K562 (cell line): ENCODE data around the gene LAMTOR1.

Experiments used
- DMBX1 ChIP-seq: fragments of 250-450 bp; sonication (Bioruptor Pico); IDR thresholded peaks from 2 replicates; pipeline ENCODE4 v1.8.0; 2022; ENCODE audit warnings: inconsistent platforms, mild to moderate bottlenecking, moderate library complexity, borderline replicate concordance
- EP300 ChIP-seq: IDR thresholded peaks from 2 replicates; pipeline ENCODE4 v1.6.1; 2012; ENCODE audit warnings: low read length, improper control_type of control experiment
- FOXA1 ChIP-seq: fragments of 450-650 bp; IDR thresholded peaks from 2 replicates; pipeline ENCODE4 v1.6.1; 2016; ENCODE audit warnings: mild to moderate bottlenecking, borderline replicate concordance
- MAZ ChIP-seq, 2 experiments: fragments of 450-650 bp in 1 of 2; sonication (generic) in 1 of 2; formaldehyde crosslinking; IDR thresholded peaks in 1 of 2; conservative IDR thresholded peaks in 1 of 2; 2 replicates each; pipeline versions ENCODE4 v1.4.0 to v1.5.0; 2020; ENCODE audit warnings: mild to moderate bottlenecking in 1 of 2, missing genetic modification reagents in 1 of 2
- POLR2A ChIP-seq: fragments of 450-650 bp; conservative IDR thresholded peaks from 2 replicates; pipeline ENCODE4 v1.6.1; 2016
- RB1 ChIP-seq: fragments of 450-650 bp; IDR thresholded peaks from 2 replicates; pipeline ENCODE4 v1.6.1; 2017; ENCODE audit warnings: low read depth, mild to moderate bottlenecking
- RBM14 ChIP-seq: fragments of 200-400 bp; formaldehyde crosslinking; IDR thresholded peaks from 2 replicates; pipeline ENCODE4 v1.6.1; 2018; ENCODE audit warnings: low read depth, mild to moderate bottlenecking, low read length, moderate library complexity, borderline replicate concordance; ENCODE audit not compliant: insufficient read depth
- RNF2 ChIP-seq: sonication (generic); IDR thresholded peaks from 2 replicates; pipeline ENCODE4 v1.6.1; 2016
- SIN3B ChIP-seq: fragments of 450-650 bp; IDR thresholded peaks from 2 replicates; pipeline ENCODE4 v1.6.1; 2017; ENCODE audit warnings: low read depth, mild to moderate bottlenecking, moderate library complexity
- ZBTB8A ChIP-seq: fragments of 450-650 bp; IDR thresholded peaks from 2 replicates; pipeline ENCODE4 v1.6.1; 2018; ENCODE audit warnings: mild to moderate bottlenecking, moderate library complexity; ENCODE audit not compliant: partially characterized antibody
- TF ChIP-seq, protein P1 (sequence below): sonication (generic); formaldehyde crosslinking; IDR thresholded peaks from 2 replicates; pipeline ENCODE4 v1.9.0; 2022; ENCODE audit warnings: mild to moderate bottlenecking, missing genetic modification reagents
- TF ChIP-seq, protein P2 (sequence below), 3 experiments: IDR thresholded peaks in 2 of 3; conservative IDR thresholded peaks in 1 of 3; 2 replicates each; pipeline ENCODE4 v1.5.1; 2011 to 2012; ENCODE audit warnings: low read length in 3 of 3, mild to moderate bottlenecking in 3 of 3, control low read depth in 2 of 3, improper control_type of control experiment in 1 of 3, inconsistent platforms in 1 of 3, low read depth in 1 of 3, mixed read lengths in 1 of 3, moderate library complexity in 1 of 3; ENCODE audit not compliant: insufficient read depth in 2 of 3
- TF ChIP-seq, protein P3 (sequence below), 3 experiments: fragments of 200-800 bp in 1 of 3; sonication (Bioruptor generic) in 1 of 3; sonication (generic) in 1 of 3; formaldehyde crosslinking in 1 of 3; IDR thresholded peaks; 2 replicates each; pipeline versions ENCODE4 v1.6.1 to v1.8.0; 2016 to 2022; ENCODE audit warnings: mild to moderate bottlenecking in 2 of 3, missing compliant biosample characterization in 2 of 3, missing genetic modification characterization in 2 of 3, missing genetic modification reagents in 1 of 3

DNA sequence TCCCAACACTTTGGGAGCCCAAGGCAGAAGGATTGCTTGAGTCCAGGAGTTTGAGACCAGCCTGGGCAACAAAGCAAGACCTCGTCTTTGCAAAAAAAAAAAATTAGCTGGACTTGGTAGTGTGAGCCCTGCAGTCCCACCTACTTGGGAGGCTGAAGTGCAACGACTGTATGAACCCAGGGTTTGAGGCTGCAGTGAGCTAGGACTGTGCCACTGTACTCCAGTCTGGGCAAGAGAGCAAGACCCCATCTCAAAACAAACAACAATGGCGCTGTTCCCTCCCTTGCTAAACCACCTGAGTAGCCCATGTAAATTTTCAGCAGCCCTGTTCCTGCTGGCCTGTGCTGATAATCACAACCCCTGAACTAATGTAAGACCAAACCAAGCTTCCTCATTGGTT, 3.1 kb downstream of the LAMTOR1 start:
- TF ChIP-seq RNF2, result no peak
- no peak for TF ChIP-seq ZBTB8A
- no peak for TF ChIP-seq SIN3B
- no peak for TF ChIP-seq MAZ (CRISPR knock-in tag; conservative IDR thresholded peaks at IDR 0.05 in 1 of 2, IDR thresholded peaks at IDR 0.05 in 1 of 2)
- TF ChIP-seq, protein P1, sequence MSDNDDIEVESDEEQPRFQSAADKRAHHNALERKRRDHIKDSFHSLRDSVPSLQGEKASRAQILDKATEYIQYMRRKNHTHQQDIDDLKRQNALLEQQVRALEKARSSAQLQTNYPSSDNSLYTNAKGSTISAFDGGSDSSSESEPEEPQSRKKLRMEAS (CRISPR knock-in tag), result no peak
- TF ChIP-seq EP300, result no peak
- TF ChIP-seq, protein P2, sequence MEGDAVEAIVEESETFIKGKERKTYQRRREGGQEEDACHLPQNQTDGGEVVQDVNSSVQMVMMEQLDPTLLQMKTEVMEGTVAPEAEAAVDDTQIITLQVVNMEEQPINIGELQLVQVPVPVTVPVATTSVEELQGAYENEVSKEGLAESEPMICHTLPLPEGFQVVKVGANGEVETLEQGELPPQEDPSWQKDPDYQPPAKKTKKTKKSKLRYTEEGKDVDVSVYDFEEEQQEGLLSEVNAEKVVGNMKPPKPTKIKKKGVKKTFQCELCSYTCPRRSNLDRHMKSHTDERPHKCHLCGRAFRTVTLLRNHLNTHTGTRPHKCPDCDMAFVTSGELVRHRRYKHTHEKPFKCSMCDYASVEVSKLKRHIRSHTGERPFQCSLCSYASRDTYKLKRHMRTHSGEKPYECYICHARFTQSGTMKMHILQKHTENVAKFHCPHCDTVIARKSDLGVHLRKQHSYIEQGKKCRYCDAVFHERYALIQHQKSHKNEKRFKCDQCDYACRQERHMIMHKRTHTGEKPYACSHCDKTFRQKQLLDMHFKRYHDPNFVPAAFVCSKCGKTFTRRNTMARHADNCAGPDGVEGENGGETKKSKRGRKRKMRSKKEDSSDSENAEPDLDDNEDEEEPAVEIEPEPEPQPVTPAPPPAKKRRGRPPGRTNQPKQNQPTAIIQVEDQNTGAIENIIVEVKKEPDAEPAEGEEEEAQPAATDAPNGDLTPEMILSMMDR (IDR thresholded peaks at IDR 0.05 in 2 of 3, conservative IDR thresholded peaks at IDR 0.05 in 1 of 3; ENCODE audit: insufficient read depth in 2 of 3, low read depth in 1 of 3, low read length in 3 of 3), result no peak
- no peak for TF ChIP-seq FOXA1
- TF ChIP-seq, protein P3, sequence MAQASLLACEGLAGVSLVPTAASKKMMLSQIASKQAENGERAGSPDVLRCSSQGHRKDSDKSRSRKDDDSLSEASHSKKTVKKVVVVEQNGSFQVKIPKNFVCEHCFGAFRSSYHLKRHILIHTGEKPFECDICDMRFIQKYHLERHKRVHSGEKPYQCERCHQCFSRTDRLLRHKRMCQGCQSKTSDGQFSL (CRISPR knock-in tag; IDR thresholded peaks at IDR 0.05), result no peak
- TF ChIP-seq, protein P3 (tag; IDR thresholded peaks at IDR 0.05), result no peak
- no peak for TF ChIP-seq RB1
- no peak for TF ChIP-seq DMBX1
- TF ChIP-seq RBM14, result no peak
- TF ChIP-seq POLR2A, result no peak
